K562 (cell line): ENCODE data around the gene CD4.

Source experiments
- CTCF ChIP-seq, 3 experiments: IDR thresholded peaks in 2 of 3; conservative IDR thresholded peaks in 1 of 3; 2 replicates each; pipeline ENCODE4 v1.5.1; 2011 to 2012; ENCODE audit warnings: low read length in 3 of 3, mild to moderate bottlenecking in 3 of 3, control low read depth in 2 of 3, improper control_type of control experiment in 1 of 3, inconsistent platforms in 1 of 3, low read depth in 1 of 3, mixed read lengths in 1 of 3, moderate library complexity in 1 of 3; ENCODE audit not compliant: insufficient read depth in 2 of 3
- POLR2A ChIP-seq: fragments of 450-650 bp; conservative IDR thresholded peaks from 2 replicates; pipeline ENCODE4 v1.6.1; 2016
- TFAP4 ChIP-seq: sonication (generic); formaldehyde crosslinking; IDR thresholded peaks from 2 replicates; pipeline ENCODE4 v1.8.0; 2022; ENCODE audit warnings: missing genetic modification reagents, mild to moderate bottlenecking, moderate library complexity, borderline replicate concordance
- ZBTB11 ChIP-seq, 3 experiments: fragments of 200-800 bp in 1 of 3; fragments of 250-450 bp in 1 of 3; fragments of 450-650 bp in 1 of 3; sonication (Bioruptor Pico) in 1 of 3; sonication (Bioruptor generic) in 1 of 3; formaldehyde crosslinking in 1 of 3; IDR thresholded peaks; 2 replicates each; pipeline versions ENCODE4 v1.6.1 to v1.8.0; 2016 to 2022; ENCODE audit warnings: mild to moderate bottlenecking in 2 of 3, missing genetic modification characterization in 2 of 3, missing compliant biosample characterization in 1 of 3, moderate library complexity in 1 of 3
- ZBTB17 ChIP-seq: fragments of 450-650 bp; formaldehyde crosslinking; IDR thresholded peaks from 2 replicates; pipeline ENCODE4 v1.4.0; 2020; ENCODE audit warnings: mild to moderate bottlenecking
- ZNF318 ChIP-seq, 2 experiments: fragments of 450-650 bp; IDR thresholded peaks; 2 replicates each; pipeline ENCODE4 v1.6.1; 2016; ENCODE audit warnings: mild to moderate bottlenecking in 2 of 2, borderline replicate concordance in 1 of 2, low read depth in 1 of 2, moderate library complexity in 1 of 2

GRCh38 chr12:6778217-6778573, 11.1 kb upstream of the CD4 start:
- no peak for TF ChIP-seq ZNF318 (IDR thresholded peaks at IDR 0.05; ENCODE audit: borderline replicate concordance in 1 of 2, low read depth in 1 of 2)
- TF ChIP-seq TFAP4, result no peak
- no peak for TF ChIP-seq ZBTB17 (CRISPR knock-in tag)
- TF ChIP-seq CTCF (IDR thresholded peaks at IDR 0.05 in 2 of 3, conservative IDR thresholded peaks at IDR 0.05 in 1 of 3; ENCODE audit: insufficient read depth in 2 of 3, low read depth in 1 of 3, low read length in 3 of 3), result no peak
- TF ChIP-seq POLR2A, result no peak
- TF ChIP-seq ZBTB11 (CRISPR knock-in tag; IDR thresholded peaks at IDR 0.05), result no peak
